Measurements from ENCODE around the gene RBM12.

Gene RBM12

GRCh38 chr20:35653893-35654292 lies 10.8 kb downstream of the RBM12 start:
- no peak for TF ChIP-seq TAF1 (IDR thresholded peaks at IDR 0.05; ENCODE audit: borderline replicate concordance, insufficient read depth, low read length)

- no peak for TF ChIP-seq POLR2AphosphoS5 (IDR thresholded peaks at IDR 0.05; ENCODE audit: low read depth, low read length)
- TF ChIP-seq FOXP2 (optimal IDR thresholded peaks at IDR 0.05; ENCODE audit: borderline replicate concordance, extremely low read depth, extremely low read length, insufficient read depth), result no peak
- TF ChIP-seq REST (IDR thresholded peaks at IDR 0.05; ENCODE audit: insufficient read depth in 1 of 2, low read depth in 2 of 2, low read length in 2 of 2), result no peak
- TF ChIP-seq SIN3A (IDR thresholded peaks at IDR 0.05; ENCODE audit: borderline replicate concordance, insufficient read depth, low read length), result no peak
Observed at GRCh38 chr20:35653430-35653734, 11.3 kb downstream of the RBM12 start.

- TF ChIP-seq FOXP2 (optimal IDR thresholded peaks at IDR 0.05; ENCODE audit: borderline replicate concordance, extremely low read depth, extremely low read length, insufficient read depth) (no peak), SIN3A (IDR thresholded peaks at IDR 0.05; ENCODE audit: borderline replicate concordance, insufficient read depth, low read length) (no peak), POLR2AphosphoS5 (IDR thresholded peaks at IDR 0.05; ENCODE audit: low read depth, low read length) (0 out of 2 replicates have a peak, but pooled peaks have one; percentile 22)
Observed at GRCh38 chr20:35652641-35653429, 11.9 kb downstream of the RBM12 start.

- TF ChIP-seq FOXP2 (optimal IDR thresholded peaks at IDR 0.05; ENCODE audit: borderline replicate concordance, extremely low read depth, extremely low read length, insufficient read depth), result no peak
- TF ChIP-seq REST (IDR thresholded peaks at IDR 0.05; ENCODE audit: insufficient read depth in 1 of 2, low read depth in 2 of 2, low read length in 2 of 2), result no peak
- TF ChIP-seq POLR2AphosphoS5 (IDR thresholded peaks at IDR 0.05; ENCODE audit: low read depth, low read length), result no peak
- TF ChIP-seq SIN3A (IDR thresholded peaks at IDR 0.05; ENCODE audit: borderline replicate concordance, insufficient read depth, low read length), result no peak
- TF ChIP-seq TAF1 (IDR thresholded peaks at IDR 0.05; ENCODE audit: borderline replicate concordance, insufficient read depth, low read length), result no peak
Observed at GRCh38 chr20:35651958-35652357, 12.7 kb downstream of the RBM12 start.

GRCh38 chr20:35650632-35651031 lies 14.1 kb downstream of the RBM12 start:
- TF ChIP-seq REST (IDR thresholded peaks at IDR 0.05; ENCODE audit: insufficient read depth in 1 of 2, low read depth in 2 of 2, low read length in 2 of 2) (no peak), FOXP2 (optimal IDR thresholded peaks at IDR 0.05; ENCODE audit: borderline replicate concordance, extremely low read depth, extremely low read length, insufficient read depth) (no peak), POLR2AphosphoS5 (IDR thresholded peaks at IDR 0.05; ENCODE audit: low read depth, low read length) (no peak), SIN3A (IDR thresholded peaks at IDR 0.05; ENCODE audit: borderline replicate concordance, insufficient read depth, low read length) (no peak), TAF1 (IDR thresholded peaks at IDR 0.05; ENCODE audit: borderline replicate concordance, insufficient read depth, low read length) (no peak)

GRCh38 chr20:35648836-35649235 lies 15.9 kb downstream of the RBM12 start:
- TF ChIP-seq REST (IDR thresholded peaks at IDR 0.05; ENCODE audit: insufficient read depth in 1 of 2, low read depth in 2 of 2, low read length in 2 of 2) (no peak), SIN3A (IDR thresholded peaks at IDR 0.05; ENCODE audit: borderline replicate concordance, insufficient read depth, low read length) (no peak), FOXP2 (optimal IDR thresholded peaks at IDR 0.05; ENCODE audit: borderline replicate concordance, extremely low read depth, extremely low read length, insufficient read depth) (no peak), TAF1 (IDR thresholded peaks at IDR 0.05; ENCODE audit: borderline replicate concordance, insufficient read depth, low read length) (no peak), POLR2AphosphoS5 (IDR thresholded peaks at IDR 0.05; ENCODE audit: low read depth, low read length) (no peak)

Measured in PFSK-1 (cell line).